ENCODE data around the gene CDC42BPG. TPM values are rescaled to one million over a fixed set of nuclear protein-coding genes. Genes with fewer than 3 reads are reported as not detected.

The CDC42BPG gene
- total and polyA plus RNA-seq, 10 of the 15 experiments (the other 5 are each of a cell fraction or from before 2014, with no cell fraction given) = 0.02 to 1.3 (median 0.09) TPM; not detected in 1

GRCh38 chr11:64877390-64878222, 33.2 kb upstream of the CDC42BPG start (continued):
- TF ChIP-seq IRF3 (IDR thresholded peaks at IDR 0.05) = no peak
- TF ChIP-seq EED (IDR thresholded peaks at IDR 0.05; ENCODE audit: low read depth) = peak; percentile 66; the same call in 1 of the 2 replicates
- TF ChIP-seq IKZF1 (conservative IDR thresholded peaks at IDR 0.05) = peak; percentile 75
- TF ChIP-seq PAX5 (IDR thresholded peaks at IDR 0.05; ENCODE audit: borderline replicate concordance, low read depth, low read length) = 0 out of 2 replicates have a peak, but pooled peaks have one; percentile 56
- TF ChIP-seq EP300 (IDR thresholded peaks at IDR 0.05; ENCODE audit: borderline replicate concordance in 1 of 2, control insufficient read depth in 1 of 2, low read depth in 2 of 2, low read length in 2 of 2) = peak in 1 of 2 experiments; percentile 62; a peak in 3 of 4 replicates
- no peak for TF ChIP-seq ZNF24 (IDR thresholded peaks at IDR 0.05)
- TF ChIP-seq ATF7 (IDR thresholded peaks at IDR 0.05; ENCODE audit: low read depth) = peak; percentile 44; the same call in 1 of the 2 replicates
- TF ChIP-seq, protein P1, sequence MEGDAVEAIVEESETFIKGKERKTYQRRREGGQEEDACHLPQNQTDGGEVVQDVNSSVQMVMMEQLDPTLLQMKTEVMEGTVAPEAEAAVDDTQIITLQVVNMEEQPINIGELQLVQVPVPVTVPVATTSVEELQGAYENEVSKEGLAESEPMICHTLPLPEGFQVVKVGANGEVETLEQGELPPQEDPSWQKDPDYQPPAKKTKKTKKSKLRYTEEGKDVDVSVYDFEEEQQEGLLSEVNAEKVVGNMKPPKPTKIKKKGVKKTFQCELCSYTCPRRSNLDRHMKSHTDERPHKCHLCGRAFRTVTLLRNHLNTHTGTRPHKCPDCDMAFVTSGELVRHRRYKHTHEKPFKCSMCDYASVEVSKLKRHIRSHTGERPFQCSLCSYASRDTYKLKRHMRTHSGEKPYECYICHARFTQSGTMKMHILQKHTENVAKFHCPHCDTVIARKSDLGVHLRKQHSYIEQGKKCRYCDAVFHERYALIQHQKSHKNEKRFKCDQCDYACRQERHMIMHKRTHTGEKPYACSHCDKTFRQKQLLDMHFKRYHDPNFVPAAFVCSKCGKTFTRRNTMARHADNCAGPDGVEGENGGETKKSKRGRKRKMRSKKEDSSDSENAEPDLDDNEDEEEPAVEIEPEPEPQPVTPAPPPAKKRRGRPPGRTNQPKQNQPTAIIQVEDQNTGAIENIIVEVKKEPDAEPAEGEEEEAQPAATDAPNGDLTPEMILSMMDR (IDR thresholded peaks at IDR 0.05 in 2 of 3, conservative IDR thresholded peaks at IDR 0.05 in 1 of 3; ENCODE audit: control insufficient read depth in 2 of 3, extremely low read depth in 1 of 3, insufficient read depth in 1 of 3, low read depth in 3 of 3, low read length in 3 of 3) = no peak
- 0 out of 2 replicates have a peak, but pooled peaks have one; percentile 29 for TF ChIP-seq DPF2 (IDR thresholded peaks at IDR 0.05)
- peak; percentile 69; the same call in 1 of the 2 replicates for TF ChIP-seq TBL1XR1 (IDR thresholded peaks at IDR 0.05; ENCODE audit: low read depth, low read length)
- no peak for TF ChIP-seq TARDBP (IDR thresholded peaks at IDR 0.05; ENCODE audit: borderline replicate concordance)
- TF ChIP-seq RAD21 (IDR thresholded peaks at IDR 0.05; ENCODE audit: insufficient read depth, low read depth, low read length) = 0 out of 2 replicates have a peak, but pooled peaks have one; percentile 4
- peak; percentile 44; the same call in 1 of the 2 replicates for TF ChIP-seq CHD2 (IDR thresholded peaks at IDR 0.05; ENCODE audit: borderline replicate concordance, low read depth, low read length)
- TF ChIP-seq BCL11A (IDR thresholded peaks at IDR 0.05; ENCODE audit: low read depth, low read length) = peak; percentile 71; the same call in 1 of the 2 replicates
- TF ChIP-seq RBBP5 (conservative IDR thresholded peaks at IDR 0.05) = no peak
